HG03342 (cell line): ENCODE data around the gene PPFIA4.

Source experiments
- ATAC-seq: cut with Tn5 transposase; IDR thresholded peaks from one replicate; pipeline ENCODE4 v1.9.1; 2021; ENCODE audit warnings: mild to moderate bottlenecking, moderate library complexity; ENCODE audit not compliant: unreplicated experiment

Gene PPFIA4

DNA sequence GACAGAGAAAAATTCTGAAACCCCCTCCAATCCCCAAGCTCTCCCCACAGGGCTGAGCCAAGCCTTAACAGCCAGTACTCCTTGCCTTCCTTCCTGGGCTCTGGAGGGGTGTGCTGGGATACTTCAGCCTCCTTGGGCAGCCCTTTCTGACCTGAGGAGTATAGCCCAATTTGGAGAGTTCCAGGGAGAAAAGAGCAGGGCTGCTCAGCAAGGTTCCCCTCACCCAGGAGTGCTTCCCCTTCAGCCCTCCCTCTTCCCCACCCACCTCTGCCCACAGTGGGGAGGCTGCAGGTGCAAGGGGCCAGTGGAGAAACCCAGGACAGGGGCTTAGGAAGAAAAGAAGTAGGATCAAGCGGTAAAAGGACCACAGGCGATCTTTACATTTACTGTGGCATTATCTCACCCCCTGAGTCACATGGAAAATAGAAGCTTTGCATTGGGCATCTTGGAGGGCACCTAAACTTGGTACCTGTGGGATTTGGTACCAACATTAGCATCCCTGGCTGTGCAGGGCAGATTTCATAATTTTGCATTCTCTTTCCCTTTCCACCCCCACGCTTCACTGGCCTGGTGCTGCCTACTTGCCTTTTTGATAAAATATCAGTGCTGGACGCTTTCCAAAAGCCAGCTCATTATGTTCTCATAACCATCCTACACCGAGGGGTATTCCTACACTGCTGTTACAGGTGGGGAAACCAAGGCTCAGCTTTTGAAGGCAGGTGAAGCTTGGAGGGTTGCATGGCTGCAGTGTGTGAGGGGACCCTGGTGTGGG is 98.4 kb downstream of the PPFIA4 start:
- ATAC-seq = no peak

DNA sequence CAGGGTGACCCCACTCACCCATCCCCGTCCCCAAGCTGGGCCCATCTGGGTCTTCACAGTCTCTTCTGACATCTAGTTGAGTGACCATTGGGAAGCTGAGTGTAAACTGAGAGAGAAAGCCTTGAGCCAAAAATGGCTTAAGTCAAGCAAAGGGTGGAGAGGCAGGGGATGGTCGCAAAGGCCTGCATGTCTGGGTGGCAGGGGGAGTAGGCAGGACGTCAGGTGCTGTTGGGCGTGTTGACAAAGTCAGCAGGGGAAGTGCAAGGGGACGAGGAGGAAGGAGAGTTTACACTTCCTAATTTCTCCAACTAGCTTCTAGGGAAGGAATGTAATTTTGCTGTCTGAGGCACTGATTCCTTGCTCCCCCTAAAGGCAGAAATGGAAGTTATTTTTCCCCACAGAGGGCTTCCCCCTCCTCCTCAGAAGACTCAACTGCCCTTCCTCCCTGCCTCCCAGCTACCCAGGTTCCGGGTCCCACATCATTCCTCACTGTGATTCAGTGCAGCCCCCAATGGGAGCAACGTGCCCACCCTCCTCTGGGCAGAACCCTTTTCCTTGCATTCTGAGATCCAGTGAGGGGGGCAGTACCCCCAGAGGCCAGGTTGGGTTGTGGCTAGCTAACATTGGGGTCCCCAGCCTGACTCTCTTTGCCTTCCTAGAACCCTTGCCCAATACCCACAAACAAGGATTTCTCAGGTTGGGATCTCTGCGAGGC is 100.0 kb downstream of the PPFIA4 start:
- ATAC-seq = no peak

DNA sequence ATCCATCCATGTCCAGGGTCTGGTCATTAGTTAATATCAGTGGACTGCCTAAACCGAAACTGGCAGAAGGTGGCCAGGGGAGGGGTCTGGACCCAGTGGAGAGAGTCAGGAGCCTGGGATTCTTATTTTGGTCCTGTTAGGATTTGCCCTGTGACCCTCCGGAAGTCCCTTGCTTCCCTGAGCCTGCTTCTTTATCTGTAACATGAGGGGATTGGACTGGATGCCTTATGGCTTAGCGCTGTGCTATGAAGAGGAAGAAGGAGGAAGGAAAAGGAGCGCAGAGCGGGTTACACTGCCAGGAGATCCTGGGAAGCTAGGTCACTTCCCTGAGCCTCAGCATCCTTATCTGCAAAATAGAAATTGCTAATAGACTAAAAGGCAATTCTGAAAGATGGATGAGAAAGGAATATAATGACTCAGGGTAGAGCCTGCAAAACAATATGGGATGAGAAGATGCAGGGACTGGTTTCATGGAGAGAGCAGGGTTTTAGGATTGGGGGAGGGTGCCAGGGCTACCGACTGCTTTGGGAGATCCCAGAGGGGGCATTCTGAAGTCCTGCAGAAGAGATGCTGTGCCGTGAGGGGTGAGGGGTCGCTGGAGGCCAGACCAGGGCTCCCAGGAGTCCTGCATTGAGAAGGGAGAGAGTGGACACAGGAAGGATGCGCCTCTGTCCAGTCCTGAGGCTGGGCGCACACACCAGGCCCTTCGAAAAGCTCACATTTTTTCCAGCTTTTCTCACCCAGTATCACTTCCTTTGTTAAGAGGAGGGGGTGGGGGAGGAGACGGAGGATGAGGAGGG is 100.8 kb downstream of the PPFIA4 start:
- no peak for ATAC-seq

DNA sequence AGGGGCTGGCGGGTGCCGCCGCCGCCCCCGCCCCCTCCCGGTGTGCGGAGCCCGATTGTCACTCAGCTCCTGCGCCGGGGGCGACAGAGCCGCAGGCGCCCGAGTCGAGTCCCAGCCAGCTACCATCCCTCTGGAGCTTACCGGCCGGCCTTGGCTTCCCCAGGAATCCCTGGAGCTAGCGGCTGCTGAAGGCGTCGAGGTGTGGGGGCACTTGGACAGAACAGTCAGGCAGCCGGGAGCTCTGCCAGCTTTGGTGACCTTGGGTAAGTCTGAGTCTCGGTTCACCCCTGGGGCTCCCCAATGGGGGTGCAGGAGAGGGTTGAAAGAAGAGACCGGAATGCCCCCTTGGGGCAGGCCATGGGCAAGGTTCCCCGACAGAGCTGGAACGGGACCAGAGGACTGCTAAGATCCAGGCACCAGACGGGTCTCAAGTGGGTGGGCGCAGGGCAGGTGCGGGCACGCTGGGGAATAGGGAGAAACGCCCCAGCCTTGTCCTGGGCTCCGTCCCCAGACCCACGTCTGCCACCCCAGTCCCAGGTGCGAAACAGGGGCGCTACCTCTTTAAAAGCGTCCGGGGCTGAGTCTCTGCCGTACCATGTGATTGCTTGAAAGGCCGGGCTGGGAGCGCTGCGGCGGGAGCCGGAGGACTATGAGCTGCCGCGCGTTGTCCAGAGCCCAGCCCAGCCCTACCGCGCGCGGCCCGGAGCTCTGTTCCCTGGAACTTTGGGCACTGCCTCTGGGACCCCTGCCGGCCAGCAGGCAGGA is 101.6 kb downstream of the PPFIA4 start, which contains the start of gene ADORA1:
Gene ADORA1 (plus strand): TSS at position 61 of the 765 bp plus-strand sequence. CDS start 1,116 bp downstream, outside the sequence.
- ATAC-seq = no peak

DNA sequence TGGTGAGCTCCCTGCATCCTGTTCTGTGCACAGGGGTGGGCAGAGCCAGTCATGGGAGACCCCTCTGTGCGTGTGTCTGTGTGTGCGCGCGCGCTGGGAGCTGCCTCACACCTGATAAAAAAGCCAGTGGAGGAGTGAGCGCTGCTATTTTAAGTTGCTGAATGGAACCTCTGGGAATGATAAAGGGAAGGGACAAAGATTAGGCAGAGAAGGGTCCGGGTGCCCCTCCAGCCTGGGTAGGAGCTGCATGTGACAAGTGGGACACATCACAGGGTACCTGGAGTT is 102.1 kb downstream of the PPFIA4 start:
- no peak for ATAC-seq
